Measurements from ENCODE around the gene LGI1.

DNA sequence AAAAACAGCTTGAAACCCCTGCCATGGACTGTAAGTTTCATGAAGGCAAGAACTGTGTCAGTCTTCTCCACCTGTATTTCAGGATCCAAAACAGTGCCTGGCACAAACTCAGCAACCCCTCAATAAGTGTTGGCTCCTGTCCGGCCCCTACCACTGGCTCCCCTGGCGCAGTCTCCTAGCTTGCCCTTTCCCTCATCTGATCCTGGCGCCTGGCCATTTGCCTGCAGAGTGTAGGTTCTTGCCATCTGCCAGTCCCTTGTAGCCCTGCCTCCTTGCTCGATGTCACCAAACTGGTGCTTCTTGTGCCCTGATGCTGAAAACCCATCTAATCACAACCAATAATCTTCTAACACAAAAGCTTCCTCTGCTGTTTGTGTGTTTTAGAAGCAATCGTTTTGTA, 60.4 kb downstream of the LGI1 start:
- TF ChIP-seq, protein P1, sequence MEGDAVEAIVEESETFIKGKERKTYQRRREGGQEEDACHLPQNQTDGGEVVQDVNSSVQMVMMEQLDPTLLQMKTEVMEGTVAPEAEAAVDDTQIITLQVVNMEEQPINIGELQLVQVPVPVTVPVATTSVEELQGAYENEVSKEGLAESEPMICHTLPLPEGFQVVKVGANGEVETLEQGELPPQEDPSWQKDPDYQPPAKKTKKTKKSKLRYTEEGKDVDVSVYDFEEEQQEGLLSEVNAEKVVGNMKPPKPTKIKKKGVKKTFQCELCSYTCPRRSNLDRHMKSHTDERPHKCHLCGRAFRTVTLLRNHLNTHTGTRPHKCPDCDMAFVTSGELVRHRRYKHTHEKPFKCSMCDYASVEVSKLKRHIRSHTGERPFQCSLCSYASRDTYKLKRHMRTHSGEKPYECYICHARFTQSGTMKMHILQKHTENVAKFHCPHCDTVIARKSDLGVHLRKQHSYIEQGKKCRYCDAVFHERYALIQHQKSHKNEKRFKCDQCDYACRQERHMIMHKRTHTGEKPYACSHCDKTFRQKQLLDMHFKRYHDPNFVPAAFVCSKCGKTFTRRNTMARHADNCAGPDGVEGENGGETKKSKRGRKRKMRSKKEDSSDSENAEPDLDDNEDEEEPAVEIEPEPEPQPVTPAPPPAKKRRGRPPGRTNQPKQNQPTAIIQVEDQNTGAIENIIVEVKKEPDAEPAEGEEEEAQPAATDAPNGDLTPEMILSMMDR (IDR thresholded peaks at IDR 0.05; ENCODE audit: low read depth, low read length, poor library complexity, severe bottlenecking): no peak
- no peak for TF ChIP-seq EZH2phosphoT487 (IDR thresholded peaks at IDR 0.05; ENCODE audit: borderline replicate concordance, low read length)

Measured in DOHH2 (cell line).